CD4-positive, CD25-positive, alpha-beta regulatory T cell (primary cell): ENCODE data around the gene SURF4. TPM values are rescaled to one million over a fixed set of nuclear protein-coding genes. Genes with fewer than 3 reads are reported as not detected.

ENCODE experiments used
- ATAC-seq, 2 donors: fragments of 150-1000 bp; cut with Tn5 transposase; one replicate each; pipeline ENCODE4 v1.10.0; 2021; ENCODE audit warnings: low read depth in 2 of 2, moderate number of reproducible peaks in 2 of 2, moderate library complexity in 1 of 2
- DNase-seq, 3 donors: peaks; one replicate each; pipeline versions ENCODE4 v3.0.0 to v3.0.0-alpha.2; 2012 to 2022; ENCODE audit warnings: mixed read lengths in 1 of 3
- H3K27ac ChIP-seq: one replicate; pipeline ENCODE4 v1.7.0; 2013; ENCODE audit warnings: mild to moderate bottlenecking, low read length; ENCODE audit not compliant: insufficient read depth, poor library complexity, severe bottlenecking
- H3K27me3 ChIP-seq: one replicate; pipeline ENCODE4 v1.7.0; 2013; ENCODE audit warnings: low read length; ENCODE audit not compliant: control insufficient read depth, insufficient read depth
- H3K36me3 ChIP-seq: one replicate; pipeline ENCODE4 v1.7.0; 2013; ENCODE audit warnings: mild to moderate bottlenecking, low read length, moderate library complexity; ENCODE audit not compliant: control insufficient read depth, insufficient read depth
- H3K4me1 ChIP-seq: 2 replicates; pipeline ENCODE4 v1.7.0; 2013; ENCODE audit warnings: mild to moderate bottlenecking, low read length; ENCODE audit not compliant: insufficient read depth, control insufficient read depth, poor library complexity, severe bottlenecking
- H3K4me3 ChIP-seq: one replicate; pipeline ENCODE4 v1.7.0; 2013; ENCODE audit warnings: low read depth, mild to moderate bottlenecking, low read length, moderate library complexity
- H3K9me3 ChIP-seq, 2 experiments: 1 replicate in 1 of 2; 2 replicates in 1 of 2; pipeline ENCODE4 v1.7.0; 2013; ENCODE audit warnings: low read length in 2 of 2, mild to moderate bottlenecking in 1 of 2, moderate library complexity in 1 of 2; ENCODE audit not compliant: control insufficient read depth in 2 of 2
- H3K27ac Mint-ChIP-seq, 3 donors: one replicate each; pipeline ENCODE4 v1.8.0; 2020 to 2022; ENCODE audit warnings: mild to moderate bottlenecking in 3 of 3, mixed read lengths in 3 of 3, moderate library complexity in 2 of 3
- H3K27me3 Mint-ChIP-seq: one replicate; pipeline ENCODE4 v1.8.0; 2022; ENCODE audit warnings: mild to moderate bottlenecking, mixed read lengths
- H3K36me3 Mint-ChIP-seq: one replicate; pipeline ENCODE4 v1.8.0; 2020; ENCODE audit warnings: mixed read lengths
- H3K4me1 Mint-ChIP-seq, 4 donors: one replicate each; pipeline ENCODE4 v1.8.0; 2020 to 2022; ENCODE audit warnings: mixed read lengths in 4 of 4, mild to moderate bottlenecking in 1 of 4
- H3K4me3 Mint-ChIP-seq, 4 donors: one replicate each; pipeline ENCODE4 v1.8.0; 2020 to 2022; ENCODE audit warnings: mild to moderate bottlenecking in 4 of 4, mixed read lengths in 4 of 4, moderate library complexity in 3 of 4
- H3K9me3 Mint-ChIP-seq, 7 donors: one replicate each; pipeline ENCODE4 v1.8.0; 2020 to 2022; ENCODE audit warnings: mixed read lengths in 7 of 7, mild to moderate bottlenecking in 3 of 7, moderate library complexity in 2 of 7
- polyA plus RNA-seq, 4 donors: library from polyadenylated mRNA; unstranded; fragments of 300-500 nt; fragmentation: Illumina TruSeq; gene quantifications; one replicate each; pipeline ENCODE4 v1.2.3, GENCODE V29; 2021
- total RNA-seq: library from RNA; stranded (reverse); gene quantifications from one replicate; pipeline ENCODE4 v1.2.3, GENCODE V29; 2022

The SURF4 gene
- total and polyA plus RNA-seq, 5 donors from 2014 or later = 132 to 227 (median 206) TPM

DNA sequence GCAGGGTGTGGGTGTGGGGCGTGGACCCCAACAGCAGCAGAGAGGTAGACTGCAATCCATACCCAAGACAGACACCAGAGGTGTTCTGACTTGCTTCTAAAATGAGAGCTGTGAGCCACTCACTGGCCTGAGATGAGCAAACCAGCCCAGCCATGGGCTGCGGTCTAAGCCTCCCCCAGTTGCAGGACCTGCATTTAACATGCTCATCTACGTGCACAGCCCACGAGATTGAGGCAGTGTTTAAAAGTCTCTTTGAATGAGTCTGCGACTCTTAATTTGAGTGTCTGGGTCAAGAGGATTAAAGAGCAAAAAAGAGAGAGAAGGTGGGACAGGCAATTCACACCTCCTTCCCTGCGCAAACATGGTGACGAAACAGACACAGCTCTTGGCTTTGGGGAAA lies 5.9 kb downstream of the SURF4 start:
- Histone ChIP-seq H3K9me3 (no peaks in the 10 kb centered on the region), H3K27ac (peak overlapping the region; percentile 95), H3K27me3 (no peaks in the 10 kb centered on the region), H3K4me3 (peak overlapping the region; percentile 81), H3K36me3 (peaks cover 28% of the 10 kb centered on the region), H3K4me1 (peaks cover 82% of the 10 kb centered on the region)
- ATAC-seq (no peak), DNase-seq (no peak)
- H3K27ac Mint-ChIP-seq = peak overlapping the region; percentile 91 to 98 (median 96)
- peaks cover 0 to 2% (median 0%) of the 10 kb centered on the region in 7 donors for H3K9me3 Mint-ChIP-seq
- H3K36me3 Mint-ChIP-seq = peaks cover 20% of the 10 kb centered on the region
- peak overlapping the region; percentile 87 to 91 (median 88) for H3K4me3 Mint-ChIP-seq
- H3K27me3 Mint-ChIP-seq = no peaks in the 10 kb centered on the region
- H3K4me1 Mint-ChIP-seq = peaks cover 19 to 86% (median 51%) of the 10 kb centered on the region in 4 donors

DNA sequence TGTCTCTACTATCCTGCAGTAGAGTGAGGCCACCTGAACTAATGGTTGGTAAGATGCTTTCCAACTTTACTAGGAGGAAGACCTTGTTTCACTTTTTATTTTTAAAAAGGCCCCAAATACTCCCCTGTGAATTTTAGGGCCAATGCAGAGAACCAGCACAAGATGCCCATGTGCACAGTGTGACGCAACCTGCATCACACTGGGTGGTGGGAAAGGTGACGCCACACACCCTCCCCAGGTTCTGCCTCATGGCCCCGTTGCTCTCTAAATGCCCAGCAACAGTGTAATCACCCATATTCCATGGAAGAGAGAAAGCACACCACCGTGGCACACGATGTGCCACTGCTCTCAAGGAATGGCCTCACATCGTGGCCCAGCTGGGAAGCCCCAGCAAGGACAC lies 6.4 kb downstream of the SURF4 start:
- Mint-ChIP-seq H3K9me3 (peaks cover 0 to under 1% (median 0%) of the 10 kb centered on the region in 7 donors), H3K4me3 (peak overlapping the region; percentile 87 to 91 (median 88)), H3K36me3 (peaks cover 17% of the 10 kb centered on the region), H3K27me3 (no peaks in the 10 kb centered on the region), H3K4me1 (peaks cover 14 to 81% (median 48%) of the 10 kb centered on the region in 4 donors), H3K27ac (peak overlapping the region; percentile 91 to 98 (median 96))
- H3K9me3 ChIP-seq = no peaks in the 10 kb centered on the region
- peaks cover 31% of the 10 kb centered on the region for H3K36me3 ChIP-seq
- H3K27me3 ChIP-seq = no peaks in the 10 kb centered on the region
- no peak for DNase-seq
- H3K4me1 ChIP-seq = peaks cover 77% of the 10 kb centered on the region
- peak overlapping the region; percentile 95 for H3K27ac ChIP-seq
- H3K4me3 ChIP-seq = peak overlapping the region; percentile 81
- ATAC-seq = no peak

DNA sequence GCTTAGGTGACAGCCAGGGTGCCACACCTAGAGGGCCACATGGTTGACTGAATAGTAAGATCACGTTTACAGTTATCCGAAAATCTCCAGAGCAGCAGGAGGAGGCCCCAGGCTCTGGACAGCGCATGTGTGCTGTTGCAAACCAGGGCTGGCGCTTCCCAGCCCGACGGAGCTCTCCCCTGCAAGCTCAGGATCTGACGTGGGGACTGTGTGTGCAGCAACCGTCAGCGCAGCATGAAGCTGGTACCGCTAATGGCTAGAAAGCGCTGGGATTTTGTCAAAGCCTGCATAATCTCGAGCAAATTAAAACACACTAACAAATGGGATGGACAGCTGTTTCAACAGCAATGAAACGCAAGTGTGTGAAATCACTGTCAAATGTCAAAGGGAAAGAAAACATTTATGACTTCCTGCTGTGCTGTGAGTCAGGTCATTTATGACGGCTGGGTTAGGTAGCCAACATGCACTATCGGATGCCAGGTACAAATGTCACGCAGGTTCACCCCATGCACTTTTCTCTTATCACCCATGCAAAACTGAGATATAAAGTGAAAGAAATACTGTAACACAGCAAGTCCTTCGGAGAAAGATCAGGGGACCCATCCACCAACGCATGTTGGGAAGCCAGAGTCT lies 7.5 kb downstream of the SURF4 start:
- Mint-ChIP-seq H3K4me3 (peak overlapping the region; percentile 77 to 89 (median 88)), H3K27me3 (no peaks in the 10 kb centered on the region), H3K4me1 (peaks cover 14 to 72% (median 50%) of the 10 kb centered on the region in 4 donors), H3K36me3 (peaks cover 24% of the 10 kb centered on the region), H3K9me3 (no peaks in the 10 kb centered on the region), H3K27ac (peak overlapping the region; percentile 92 to 98 (median 96))
- Histone ChIP-seq H3K4me1 (peaks cover 66% of the 10 kb centered on the region), H3K36me3 (peaks cover 41% of the 10 kb centered on the region), H3K4me3 (peak overlapping the region; percentile 81), H3K27me3 (no peaks in the 10 kb centered on the region), H3K27ac (peak overlapping the region; percentile 95), H3K9me3 (no peaks in the 10 kb centered on the region)
- peak in 1 of 3 donors; percentile 45 for DNase-seq
- ATAC-seq = no peak

DNA sequence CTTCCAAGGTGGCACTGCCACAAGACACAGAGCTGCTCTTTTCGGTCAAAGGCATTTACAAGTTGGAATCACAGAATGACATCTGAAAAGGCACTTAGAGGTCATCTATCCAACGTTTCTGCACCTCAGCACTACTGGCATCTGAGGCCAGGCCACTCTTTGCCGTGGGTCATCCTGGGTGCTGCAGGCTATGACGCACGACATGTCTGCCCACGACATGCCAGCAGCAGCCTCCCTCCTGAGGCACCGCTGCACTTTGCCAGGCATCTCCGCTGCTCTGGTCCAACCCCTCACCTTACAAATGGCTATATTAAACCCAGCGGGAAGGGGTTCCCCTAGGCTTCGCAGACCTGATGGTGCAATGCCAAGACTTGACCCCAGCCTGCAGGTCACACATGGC lies 8.1 kb downstream of the SURF4 start:
- Mint-ChIP-seq H3K27ac (no peak overlapping the region), H3K4me1 (peaks cover 14 to 66% (median 49%) of the 10 kb centered on the region in 4 donors), H3K27me3 (no peaks in the 10 kb centered on the region), H3K9me3 (no peaks in the 10 kb centered on the region), H3K4me3 (no peak overlapping the region), H3K36me3 (peaks cover 27% of the 10 kb centered on the region)
- H3K9me3 ChIP-seq = no peaks in the 10 kb centered on the region
- H3K27ac ChIP-seq = peak overlapping the region; percentile 95
- H3K4me3 ChIP-seq = no peak overlapping the region
- ATAC-seq (no peak), DNase-seq (no peak)
- H3K36me3 ChIP-seq = peaks cover 44% of the 10 kb centered on the region
- no peaks in the 10 kb centered on the region for H3K27me3 ChIP-seq
- peaks cover 61% of the 10 kb centered on the region for H3K4me1 ChIP-seq

DNA sequence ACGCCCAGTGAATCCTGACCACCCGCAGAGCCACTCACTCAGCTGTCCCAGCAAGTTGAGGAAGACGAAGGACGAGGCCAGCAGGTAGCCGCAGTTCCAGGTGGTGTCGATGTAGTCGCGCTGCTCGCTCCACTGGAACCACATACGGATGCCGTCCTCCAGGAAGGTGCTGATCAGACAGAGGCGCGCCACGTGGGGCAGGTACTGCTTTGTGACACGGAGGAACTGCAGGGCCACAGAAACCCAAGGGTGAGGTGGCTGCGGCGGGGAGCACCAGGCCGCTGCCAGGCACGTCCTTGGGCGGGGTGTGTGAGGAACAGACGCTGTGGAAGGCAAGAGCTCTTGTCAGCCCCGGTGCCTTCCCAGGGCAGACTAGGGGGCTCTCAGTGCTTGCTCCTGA lies 8.6 kb downstream of the SURF4 start:
- peak overlapping the region in 1 of 3 donors; percentile 43 for H3K27ac Mint-ChIP-seq
- no peaks in the 10 kb centered on the region for H3K27me3 Mint-ChIP-seq
- H3K4me1 Mint-ChIP-seq = peaks cover 14 to 61% (median 45%) of the 10 kb centered on the region in 4 donors
- ATAC-seq (no peak), DNase-seq (no peak)
- Histone ChIP-seq H3K27me3 (no peaks in the 10 kb centered on the region), H3K4me1 (peaks cover 55% of the 10 kb centered on the region), H3K4me3 (no peak overlapping the region), H3K9me3 (no peaks in the 10 kb centered on the region), H3K36me3 (peaks cover 46% of the 10 kb centered on the region), H3K27ac (no peak overlapping the region)
- H3K4me3 Mint-ChIP-seq = peak overlapping the region in 1 of 4 donors; percentile 46
- peaks cover 30% of the 10 kb centered on the region for H3K36me3 Mint-ChIP-seq
- no peaks in the 10 kb centered on the region for H3K9me3 Mint-ChIP-seq

DNA sequence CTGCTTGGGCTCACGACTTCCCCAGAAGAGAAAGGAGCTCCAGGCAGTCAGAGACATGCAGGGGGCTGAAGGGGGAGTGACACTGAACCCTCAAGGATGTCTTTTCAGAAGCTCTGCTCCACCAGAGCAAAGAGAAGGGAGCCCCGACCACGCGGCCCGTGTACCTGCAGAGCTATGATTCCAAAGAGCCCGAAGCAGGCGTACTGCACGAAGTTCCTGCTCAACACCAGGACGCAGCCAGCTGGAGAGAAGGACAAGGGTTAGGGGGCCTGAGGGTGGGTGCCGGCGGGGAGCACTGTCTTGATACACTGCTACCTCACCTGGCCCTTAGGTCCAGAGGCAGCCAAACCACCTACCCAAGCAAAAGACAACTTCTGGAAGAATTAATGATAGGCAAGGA lies 9.4 kb downstream of the SURF4 start:
- no peak for ATAC-seq
- peaks cover 37% of the 10 kb centered on the region for H3K36me3 Mint-ChIP-seq
- H3K27me3 ChIP-seq = no peaks in the 10 kb centered on the region

DNA sequence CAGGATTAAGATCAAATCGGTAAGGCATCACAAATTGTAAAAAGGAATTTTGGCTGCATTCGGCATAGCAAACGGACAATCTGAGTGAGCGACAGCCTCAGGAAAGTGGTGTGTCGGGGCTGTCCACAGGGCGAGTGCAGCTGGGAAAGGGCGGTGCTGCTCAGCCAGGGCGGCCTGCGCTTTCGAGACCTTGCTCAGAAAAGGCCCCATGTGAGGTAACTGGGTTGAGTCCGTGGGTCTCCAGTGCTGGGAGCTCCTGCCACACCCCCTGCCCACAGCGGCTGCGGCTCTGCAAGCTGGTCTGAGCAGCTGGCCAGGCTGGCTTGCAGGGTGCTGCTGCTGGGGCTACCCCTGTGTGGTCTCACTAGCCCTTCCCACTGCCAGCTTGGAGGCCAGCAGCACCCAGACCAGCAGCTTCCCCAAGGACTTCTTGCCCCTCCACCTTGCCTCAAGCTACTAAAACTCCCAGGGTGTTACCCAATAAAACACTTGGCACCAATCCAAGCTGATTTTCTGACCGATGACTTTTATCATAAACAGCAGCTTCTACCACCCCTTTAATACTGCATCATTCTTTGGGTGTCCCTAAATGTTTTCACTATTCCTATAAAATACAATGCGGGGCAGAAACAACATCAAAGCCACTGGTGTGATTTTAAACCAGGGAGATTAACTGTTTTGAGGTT lies 13.4 kb downstream of the SURF4 start:
- Histone ChIP-seq H3K27ac (no peak overlapping the region), H3K4me1 (peaks cover 23% of the 10 kb centered on the region), H3K27me3 (no peaks in the 10 kb centered on the region), H3K9me3 (no peaks in the 10 kb centered on the region), H3K4me3 (no peak overlapping the region), H3K36me3 (peaks cover 73% of the 10 kb centered on the region)
- H3K27me3 Mint-ChIP-seq = no peaks in the 10 kb centered on the region
- H3K27ac Mint-ChIP-seq = no peak overlapping the region
- DNase-seq (no peak), ATAC-seq (no peak)
- peaks cover 39% of the 10 kb centered on the region for H3K36me3 Mint-ChIP-seq
- peak overlapping the region in 1 of 4 donors; percentile 73 for H3K4me3 Mint-ChIP-seq
- H3K9me3 Mint-ChIP-seq = no peaks in the 10 kb centered on the region
- peaks cover 0 to 30% (median 25%) of the 10 kb centered on the region in 4 donors for H3K4me1 Mint-ChIP-seq

More for the DNA sequence above, 9.4 kb downstream of the SURF4 start:
- Mint-ChIP-seq H3K4me3 (peak overlapping the region in 1 of 4 donors; percentile 22), H3K9me3 (no peaks in the 10 kb centered on the region), H3K4me1 (peaks cover 14 to 53% (median 41%) of the 10 kb centered on the region in 4 donors), H3K27me3 (no peaks in the 10 kb centered on the region), H3K27ac (no peak overlapping the region)
- Histone ChIP-seq H3K36me3 (peaks cover 54% of the 10 kb centered on the region), H3K27ac (no peak overlapping the region), H3K9me3 (no peaks in the 10 kb centered on the region), H3K4me3 (no peak overlapping the region), H3K4me1 (peaks cover 48% of the 10 kb centered on the region)
- no peak for DNase-seq
